ENCODE measurements around the gene YY1. TPM values are rescaled to one million over a fixed set of nuclear protein-coding genes. Genes with fewer than 3 reads are reported as not detected.

The YY1 gene
- total RNA-seq, 1 donor from 2014 or later, result 87.5 TPM

GRCh38 chr14:100192672-100193416, 46.1 kb upstream of the YY1 start:
- Histone ChIP-seq H3K27me3 (ENCODE audit: insufficient read depth, low read length) (no peaks in the 10 kb centered on the region), H3K36me3 (ENCODE audit: insufficient read depth, low read length) (no peaks in the 10 kb centered on the region), H3K4me1 (ENCODE audit: insufficient read depth, low read length) (peaks cover 11% of the 10 kb centered on the region), H2AFZ (ENCODE audit: low read depth, low read length) (peak overlapping the region; percentile 91), H3K79me2 (ENCODE audit: insufficient read depth, low read length) (no peaks in the 10 kb centered on the region), H4K20me1 (ENCODE audit: insufficient read depth, low read length) (no peaks in the 10 kb centered on the region), H3K27ac (ENCODE audit: low read depth, low read length) (peak overlapping the region; percentile 40), H3K4me2 (ENCODE audit: low read length) (peak overlapping the region; percentile 88), H3K9me3 (ENCODE audit: insufficient read depth, low read depth, low read length) (no peaks in the 10 kb centered on the region), H3K4me3 (ENCODE audit: insufficient read depth, low read depth, low read length) (peak overlapping the region; percentile 57), H3K9ac (ENCODE audit: low read length) (peak overlapping the region; percentile 76)
- H3K27me3 Mint-ChIP-seq (ENCODE audit: low read depth, unreplicated experiment), result no peaks in the 10 kb centered on the region
- peak; percentile 89 for DNase-seq (ENCODE audit: low read depth)
- TF ChIP-seq CTCF (IDR thresholded peaks at IDR 0.05; ENCODE audit: insufficient read depth, low read depth, low read length) (peak; percentile 38), EZH2 (IDR thresholded peaks at IDR 0.05; ENCODE audit: insufficient read depth, low read length) (no peak)
- FAIRE-seq, result no peak
- no peak overlapping the region for H3K27ac Mint-ChIP-seq (ENCODE audit: unreplicated experiment)
- no peaks in the 10 kb centered on the region for H3K36me3 Mint-ChIP-seq (ENCODE audit: low read depth, unreplicated experiment)
- H3K9me3 Mint-ChIP-seq (ENCODE audit: unreplicated experiment), result no peaks in the 10 kb centered on the region
- no peaks in the 10 kb centered on the region for H3K4me1 Mint-ChIP-seq (ENCODE audit: low read depth, unreplicated experiment)
- H3K4me3 Mint-ChIP-seq (ENCODE audit: unreplicated experiment), result peak overlapping the region; percentile 42

GRCh38 chr14:100193417-100194357, 45.3 kb upstream of the YY1 start:
- Histone ChIP-seq H4K20me1 (ENCODE audit: insufficient read depth, low read length) (no peaks in the 10 kb centered on the region), H3K4me3 (ENCODE audit: insufficient read depth, low read depth, low read length) (peak overlapping the region; percentile 57), H3K4me2 (ENCODE audit: low read length) (peak overlapping the region; percentile 88), H2AFZ (ENCODE audit: low read depth, low read length) (peak overlapping the region; percentile 91), H3K36me3 (ENCODE audit: insufficient read depth, low read length) (no peaks in the 10 kb centered on the region), H3K79me2 (ENCODE audit: insufficient read depth, low read length) (no peaks in the 10 kb centered on the region), H3K4me1 (ENCODE audit: insufficient read depth, low read length) (peaks cover 11% of the 10 kb centered on the region), H3K27me3 (ENCODE audit: insufficient read depth, low read length) (no peaks in the 10 kb centered on the region), H3K9me3 (ENCODE audit: insufficient read depth, low read depth, low read length) (no peaks in the 10 kb centered on the region), H3K9ac (ENCODE audit: low read length) (peak overlapping the region; percentile 76), H3K27ac (ENCODE audit: low read depth, low read length) (no peak overlapping the region)
- H3K27ac Mint-ChIP-seq (ENCODE audit: unreplicated experiment), result peak overlapping the region; percentile 50
- TF ChIP-seq EZH2 (IDR thresholded peaks at IDR 0.05; ENCODE audit: insufficient read depth, low read length) (no peak), CTCF (IDR thresholded peaks at IDR 0.05; ENCODE audit: insufficient read depth, low read depth, low read length) (no peak)
- FAIRE-seq, result no peak
- no peaks in the 10 kb centered on the region for H3K36me3 Mint-ChIP-seq (ENCODE audit: low read depth, unreplicated experiment)
- DNase-seq (ENCODE audit: low read depth), result no peak
- no peaks in the 10 kb centered on the region for H3K9me3 Mint-ChIP-seq (ENCODE audit: unreplicated experiment)
- no peaks in the 10 kb centered on the region for H3K4me1 Mint-ChIP-seq (ENCODE audit: low read depth, unreplicated experiment)
- H3K4me3 Mint-ChIP-seq (ENCODE audit: unreplicated experiment), result peak overlapping the region; percentile 42
- H3K27me3 Mint-ChIP-seq (ENCODE audit: low read depth, unreplicated experiment), result no peaks in the 10 kb centered on the region

Data from astrocyte (in vitro differentiated cells and primary cell).